SK-N-MC (cell line): ENCODE measurements around the gene HOXB7.
A peak's percentile ranks its signal among the peaks of the same experiment; 100 is the strongest.

Experiments used
- DNase-seq: peaks from one replicate; pipeline ENCODE4 v3.0.0-alpha.2; 2011; ENCODE audit warnings: low read depth, low spot score
- H3K27ac ChIP-seq: fragments of 200-600 bp; sonication (generic); 2 replicates; pipeline ENCODE4 v1.5.1; 2016; ENCODE audit warnings: mixed run types
- H3K36me3 ChIP-seq: fragments of 200-600 bp; sonication (generic); 2 replicates; pipeline ENCODE4 v1.6.1; 2017; ENCODE audit warnings: antibody characterized with exemption, low read length, mixed read lengths; ENCODE audit not compliant: insufficient read depth
- H3K4me3 ChIP-seq: fragments of 200-600 bp; sonication (generic); 2 replicates; pipeline ENCODE4 v1.5.1; 2016
- H3K9ac ChIP-seq: fragments of 200-600 bp; sonication (generic); 2 replicates; pipeline ENCODE4 v1.8.0; 2017; ENCODE audit warnings: mixed run types, mixed read lengths; ENCODE audit not compliant: insufficient read length
- H3K9me3 ChIP-seq: fragments of 200-600 bp; sonication (generic); 2 replicates; pipeline ENCODE4 v1.6.1; 2017; ENCODE audit warnings: low read depth, mild to moderate bottlenecking, antibody characterized with exemption, low read length, moderate library complexity, mixed read lengths
- EZH2 ChIP-seq: fragments of 200-600 bp; sonication (generic); IDR thresholded peaks from one replicate; pipeline ENCODE4 v1.6.1; 2017; ENCODE audit warnings: antibody characterized with exemption
- FOXP2 ChIP-seq: optimal IDR thresholded peaks from 2 replicates; pipeline ENCODE3; 2011; ENCODE audit warnings: mild to moderate bottlenecking, moderate library complexity; ENCODE audit not compliant: insufficient read depth; ENCODE audit errors: extremely low read length, control extremely low read depth
- POLR2AphosphoS5 ChIP-seq: IDR thresholded peaks from 2 replicates; pipeline ENCODE4 v1.6.1; 2012; ENCODE audit warnings: mild to moderate bottlenecking, low read depth, low read length, borderline replicate concordance

Gene HOXB7

DNA sequence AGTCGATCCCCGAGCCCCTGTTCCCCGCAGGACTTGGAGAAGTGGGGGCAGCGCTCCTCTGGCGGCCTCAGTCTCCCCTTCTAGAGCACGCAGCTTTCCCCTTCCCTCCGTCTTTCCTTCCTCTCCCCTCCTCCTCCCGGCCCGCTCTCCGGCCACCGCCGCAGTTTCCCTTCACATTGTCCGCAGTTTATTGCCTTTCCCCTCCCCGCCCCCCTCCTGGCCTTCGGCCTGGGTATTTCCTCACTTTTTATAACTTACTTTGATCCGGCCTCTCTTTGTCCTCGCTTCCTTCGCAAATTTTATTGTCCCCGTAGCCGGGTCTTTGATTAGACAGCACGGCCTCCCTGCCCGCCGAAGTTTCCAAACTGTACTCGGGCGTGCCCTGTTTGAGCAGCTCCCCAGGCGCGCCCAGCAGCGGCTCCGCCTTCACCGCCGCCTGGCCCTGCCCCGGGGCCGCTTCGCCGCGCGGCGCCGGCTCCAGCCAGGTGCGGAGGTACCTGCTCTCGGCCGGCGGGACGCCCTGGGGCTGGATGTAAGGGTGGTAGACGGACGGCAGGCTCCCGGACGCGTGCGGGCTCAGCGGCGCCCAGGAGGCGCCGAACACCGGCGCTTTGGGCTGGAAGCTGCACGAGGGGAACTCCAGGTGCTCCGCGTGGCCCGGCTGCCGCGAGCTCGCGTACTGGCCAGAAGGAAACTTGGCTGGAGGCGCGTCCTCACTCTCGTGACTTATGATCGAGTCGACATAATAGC, 14.9 kb upstream of the HOXB7 start:
- no peak overlapping the region for H3K27ac ChIP-seq
- H3K4me3 ChIP-seq, result peak overlapping the region; percentile 90
- no peaks in the 10 kb centered on the region for H3K9me3 ChIP-seq
- DNase-seq, result no peak
- H3K36me3 ChIP-seq, result no peaks in the 10 kb centered on the region
- H3K9ac ChIP-seq, result peak overlapping the region; percentile 57
- TF ChIP-seq EZH2 (no peak), POLR2AphosphoS5 (no peak), FOXP2 (no peak)

GRCh38 chr17:48624544-48625494, 14.0 kb upstream of the HOXB7 start:
- Histone ChIP-seq H3K9ac (peak overlapping the region; percentile 57), H3K9me3 (no peaks in the 10 kb centered on the region), H3K4me3 (peak overlapping the region; percentile 90), H3K36me3 (no peaks in the 10 kb centered on the region), H3K27ac (no peak overlapping the region)
- no peak for DNase-seq
- TF ChIP-seq POLR2AphosphoS5 (no peak), FOXP2 (no peak), EZH2 (no peak)

GRCh38 chr17:48624118-48624517, 13.3 kb upstream of the HOXB7 start:
- Histone ChIP-seq H3K27ac (no peak overlapping the region), H3K36me3 (no peaks in the 10 kb centered on the region), H3K9ac (no peak overlapping the region), H3K9me3 (no peaks in the 10 kb centered on the region), H3K4me3 (peak overlapping the region; percentile 90; the same call in 1 of the 2 replicates)
- no peak for TF ChIP-seq POLR2AphosphoS5
- TF ChIP-seq FOXP2, result no peak
- TF ChIP-seq EZH2, result no peak
- DNase-seq, result no peak

- H3K4me3 ChIP-seq, result no peak overlapping the region
- H3K27ac ChIP-seq, result no peak overlapping the region
- no peak for DNase-seq
- H3K36me3 ChIP-seq, result no peaks in the 10 kb centered on the region
- no peaks in the 10 kb centered on the region for H3K9me3 ChIP-seq
- no peak overlapping the region for H3K9ac ChIP-seq
- TF ChIP-seq FOXP2 (no peak), EZH2 (no peak)
Observed at GRCh38 chr17:48623583-48623982, 12.8 kb upstream of the HOXB7 start.

DNA sequence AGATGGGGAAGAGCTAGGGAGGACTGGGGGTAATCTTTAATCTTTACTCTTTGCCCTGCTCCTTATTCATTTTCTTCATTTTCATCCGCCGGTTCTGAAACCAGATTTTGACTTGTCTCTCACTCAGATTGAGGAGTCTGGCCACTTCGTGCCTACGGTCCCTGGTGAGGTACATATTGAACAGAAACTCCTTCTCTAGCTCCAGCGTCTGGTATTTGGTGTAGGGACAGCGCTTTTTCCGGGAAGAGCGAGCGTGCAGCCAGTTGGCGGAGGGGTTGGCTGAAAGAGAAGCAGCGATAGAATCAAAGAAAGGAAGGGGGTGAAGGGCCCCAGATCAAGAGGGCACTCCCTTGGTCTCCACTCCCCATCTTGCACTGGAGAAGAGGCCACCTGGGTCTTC, 12.0 kb upstream of the HOXB7 start:
- no peak overlapping the region for H3K9ac ChIP-seq
- TF ChIP-seq FOXP2 (no peak), EZH2 (no peak), POLR2AphosphoS5 (no peak)
- no peak for DNase-seq
- no peaks in the 10 kb centered on the region for H3K9me3 ChIP-seq
- no peaks in the 10 kb centered on the region for H3K36me3 ChIP-seq
- no peak overlapping the region for H3K27ac ChIP-seq
- no peak overlapping the region for H3K4me3 ChIP-seq

GRCh38 chr17:48621410-48622392, 10.9 kb upstream of the HOXB7 start:
- H3K4me3 ChIP-seq, result no peak overlapping the region
- H3K27ac ChIP-seq, result no peak overlapping the region
- H3K9ac ChIP-seq, result no peak overlapping the region
- no peaks in the 10 kb centered on the region for H3K9me3 ChIP-seq
- DNase-seq, result no peak
- H3K36me3 ChIP-seq, result no peaks in the 10 kb centered on the region
- TF ChIP-seq EZH2 (no peak), FOXP2 (no peak), POLR2AphosphoS5 (no peak)

GRCh38 chr17:48620461-48621139, 9.8 kb upstream of the HOXB7 start:
- TF ChIP-seq EZH2 (no peak), POLR2AphosphoS5 (no peak), FOXP2 (no peak)
- no peak overlapping the region for H3K27ac ChIP-seq
- no peak for DNase-seq
- no peaks in the 10 kb centered on the region for H3K9me3 ChIP-seq
- H3K9ac ChIP-seq, result no peak overlapping the region
- no peaks in the 10 kb centered on the region for H3K36me3 ChIP-seq
- no peak overlapping the region for H3K4me3 ChIP-seq
